NCI-H2196 treated with DMSO at 0.1 percent for 48 hours (cell line): Measurements from ENCODE around the gene KLHL42.

Source experiments
- DNase-seq: peaks from one replicate; lab custom pipeline; 2025; ENCODE audit not compliant: unreplicated experiment; lab: John Stamatoyannopoulos, UW

KLHL42 gene

DNA sequence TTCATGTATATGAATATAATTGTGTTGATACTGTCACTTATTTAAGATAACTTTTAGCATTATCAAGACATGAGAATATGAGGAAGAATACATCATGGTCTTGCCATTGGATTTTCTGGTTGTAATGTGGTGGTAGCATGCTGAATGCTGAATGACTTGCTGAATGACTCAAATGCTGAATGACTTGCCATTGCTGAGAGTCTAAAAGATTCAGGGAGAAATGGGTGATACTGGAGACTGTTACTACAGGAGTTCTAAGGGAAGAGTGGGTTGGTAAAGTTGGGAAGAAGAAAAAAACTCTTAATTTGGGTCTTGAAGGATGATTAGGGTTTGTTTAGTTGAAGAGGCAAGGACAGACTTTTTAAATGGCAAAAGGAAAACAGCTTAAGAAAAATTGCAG is 72.1 kb downstream of the KLHL42 start:
- DNase-seq = no peak
